Mesodermal cell (in vitro differentiated cells): Measurements from ENCODE around the gene KIF16B.

Experiments
- H3K27ac ChIP-seq: 2 replicates; pipeline ENCODE4 v1.7.0; 2013; ENCODE audit warnings: mild to moderate bottlenecking, low read depth, low read length, moderate library complexity; ENCODE audit not compliant: severe bottlenecking
- H3K36me3 ChIP-seq: 2 replicates; pipeline ENCODE4 v1.7.1; 2013; ENCODE audit warnings: mild to moderate bottlenecking, low read length, moderate library complexity; ENCODE audit not compliant: control insufficient read depth, insufficient read depth
- H3K4me1 ChIP-seq: one replicate; pipeline ENCODE4 v1.7.1; 2013; ENCODE audit warnings: mild to moderate bottlenecking, low read length; ENCODE audit not compliant: insufficient read depth, control insufficient read depth, poor library complexity, severe bottlenecking
- H3K4me3 ChIP-seq: 2 replicates; pipeline ENCODE4 v1.7.0; 2013; ENCODE audit warnings: low read length, control low read depth, mild to moderate bottlenecking; ENCODE audit not compliant: insufficient read depth, poor library complexity, severe bottlenecking; ENCODE audit errors: extremely low read depth
- H3K9me3 ChIP-seq: 2 replicates; pipeline ENCODE4 v1.7.1; 2013; ENCODE audit warnings: mild to moderate bottlenecking, low read length, moderate library complexity; ENCODE audit not compliant: control insufficient read depth
- WGBS, 2 experiments: methylation state at CpG; one replicate each; pipeline ENCODE4 v1.1.5; 2013; ENCODE audit warnings: missing lambda C conversion rate in 2 of 2; ENCODE audit not compliant: insufficient coverage in 2 of 2; 5-methylcytosine and 5-hydroxymethylcytosine counted together

The KIF16B gene

GRCh38 chr20:16539280-16540021 is 33.8 kb downstream of the KIF16B start:
- Histone ChIP-seq H3K4me1 (peaks cover 6% of the 10 kb centered on the region), H3K9me3 (no peaks in the 10 kb centered on the region), H3K4me3 (no peak overlapping the region), H3K27ac (no peak overlapping the region), H3K36me3 (no peaks in the 10 kb centered on the region)
- 87 to 88% methylated on average over 4 of the region's 5 CpGs for WGBS, 2 experiments

DNA sequence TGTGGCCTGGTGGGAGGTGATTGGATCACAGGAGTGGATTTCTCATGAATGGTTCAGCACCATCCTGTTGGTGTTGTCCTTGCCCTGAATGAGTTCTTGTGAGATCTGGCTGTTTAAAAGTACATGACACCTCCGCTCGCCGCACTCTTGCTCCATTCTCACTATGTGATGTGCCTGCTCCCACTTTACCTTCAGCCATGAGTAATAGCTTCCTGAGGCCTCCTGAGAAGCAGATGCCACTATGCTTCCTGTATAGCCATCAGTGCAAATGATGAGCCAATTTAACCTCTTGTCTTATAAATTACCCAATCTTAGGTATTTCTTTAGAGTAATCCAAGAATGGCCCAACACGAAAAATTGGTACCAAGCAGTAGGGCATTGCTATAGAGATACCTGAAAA is 34.5 kb downstream of the KIF16B start:
- Histone ChIP-seq H3K27ac (no peak overlapping the region), H3K4me1 (peaks cover 6% of the 10 kb centered on the region), H3K4me3 (no peak overlapping the region), H3K36me3 (no peaks in the 10 kb centered on the region), H3K9me3 (no peaks in the 10 kb centered on the region)
- 86 to 100% methylated on average over 4 of the region's 4 CpGs for WGBS, 2 experiments

- Histone ChIP-seq H3K4me1 (peaks cover 6% of the 10 kb centered on the region), H3K4me3 (no peak overlapping the region), H3K36me3 (no peaks in the 10 kb centered on the region), H3K9me3 (no peaks in the 10 kb centered on the region), H3K27ac (no peak overlapping the region)
- 100% methylated on average over 1 of the region's 2 CpGs; no CpG with 5 or more reads in 1 of the 2 experiments for WGBS, 2 experiments
Measured at GRCh38 chr20:16537918-16538317, 35.3 kb downstream of the KIF16B start.

DNA sequence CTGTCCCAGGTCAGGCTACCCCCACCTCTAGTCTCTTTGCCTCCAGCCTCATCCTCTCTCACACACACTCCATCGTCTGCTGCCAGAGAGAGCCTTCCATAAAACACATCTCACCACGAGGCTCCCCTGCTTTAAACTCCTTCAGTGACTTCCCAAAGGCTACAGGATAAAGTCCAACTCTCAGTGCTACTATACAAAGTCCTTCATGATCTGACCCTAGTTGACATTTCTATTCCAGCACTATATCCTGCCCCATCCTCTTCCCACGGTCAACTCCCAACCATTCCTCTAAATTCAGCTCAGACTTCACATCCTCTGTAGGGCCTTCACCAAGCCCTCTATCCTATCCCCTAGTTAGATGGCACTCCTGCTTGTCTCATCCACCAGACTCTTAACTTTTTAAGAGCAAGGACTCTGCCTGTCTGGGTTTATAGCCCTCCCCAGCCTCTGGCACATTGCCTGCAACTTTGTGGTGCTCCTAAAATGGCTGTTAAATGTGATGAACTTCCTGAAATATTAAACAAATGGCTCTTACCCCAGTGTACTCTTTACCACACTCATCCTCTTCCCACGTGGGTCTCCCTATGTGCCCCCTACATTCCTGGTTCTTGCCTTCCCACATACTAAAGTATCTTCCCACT is 36.1 kb downstream of the KIF16B start:
- WGBS, 2 experiments, result 88 to 92% methylated on average over 4 of the region's 4 CpGs
- no peaks in the 10 kb centered on the region for H3K9me3 ChIP-seq

DNA sequence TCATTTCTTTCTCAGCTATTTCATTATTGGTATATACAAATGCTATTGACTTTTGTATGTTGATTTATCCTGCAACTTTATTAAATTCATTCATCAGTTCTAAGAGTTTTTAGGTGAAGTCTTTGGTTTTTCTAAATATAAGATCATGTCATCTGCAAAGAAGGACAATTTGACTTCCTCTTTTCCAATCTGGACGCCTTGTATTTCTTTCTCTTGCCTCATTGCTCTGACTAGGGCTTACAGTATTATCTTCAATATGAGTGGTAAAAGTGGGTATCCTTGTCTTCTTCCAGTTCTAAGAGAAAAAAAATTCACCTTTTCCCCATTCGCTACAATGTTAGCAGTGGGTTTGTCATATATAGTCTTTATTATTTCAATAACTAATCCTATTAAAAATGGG is 38.0 kb downstream of the KIF16B start:
- H3K9me3 ChIP-seq, result no peaks in the 10 kb centered on the region
- no peaks in the 10 kb centered on the region for H3K36me3 ChIP-seq
- WGBS, 2 experiments, result no CpG with 5 or more reads among the region's 2 CpGs

More for the DNA sequence above, 36.1 kb downstream of the KIF16B start:
- Histone ChIP-seq H3K4me3 (no peak overlapping the region), H3K36me3 (no peaks in the 10 kb centered on the region), H3K27ac (no peak overlapping the region), H3K4me1 (peaks cover 6% of the 10 kb centered on the region)

DNA sequence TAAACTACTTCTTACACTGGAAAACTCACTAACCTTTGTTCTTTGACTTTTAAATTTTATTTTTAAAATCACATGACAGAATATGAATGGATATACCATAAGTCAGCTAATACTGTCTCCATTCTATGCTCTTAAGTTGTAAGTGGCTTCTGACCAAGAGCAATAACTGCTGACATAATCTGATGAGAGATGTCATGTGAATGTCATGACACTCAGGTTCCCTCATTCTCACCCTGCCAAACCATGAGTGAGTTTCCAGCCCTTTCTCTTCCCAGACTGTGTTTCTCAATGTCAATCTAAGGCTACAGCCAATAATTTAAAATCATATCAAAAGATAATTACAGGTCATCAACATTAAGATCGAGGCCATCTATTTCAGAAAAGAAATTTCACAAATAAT is 39.7 kb downstream of the KIF16B start:
- no peak overlapping the region for H3K4me3 ChIP-seq
- no peak overlapping the region for H3K27ac ChIP-seq
- WGBS, 2 experiments, result no CpG with 5 or more reads among the region's 1 CpG
- no peaks in the 10 kb centered on the region for H3K9me3 ChIP-seq
- H3K36me3 ChIP-seq, result no peaks in the 10 kb centered on the region
- H3K4me1 ChIP-seq, result peaks cover 5% of the 10 kb centered on the region

More for the DNA sequence above, 38.0 kb downstream of the KIF16B start:
- Histone ChIP-seq H3K4me1 (peaks cover 7% of the 10 kb centered on the region), H3K4me3 (no peak overlapping the region), H3K27ac (no peak overlapping the region)

GRCh38 chr20:16531485-16531884 is 41.8 kb downstream of the KIF16B start:
- Histone ChIP-seq H3K36me3 (no peaks in the 10 kb centered on the region), H3K9me3 (no peaks in the 10 kb centered on the region), H3K4me1 (peaks cover 8% of the 10 kb centered on the region), H3K27ac (no peak overlapping the region), H3K4me3 (no peak overlapping the region)
- 93 to 94% methylated on average over 5 to 6 of the region's 8 CpGs for WGBS, 2 experiments

- 79 to 89% methylated on average over 8 to 13 of the region's 15 CpGs for WGBS, 2 experiments
- H3K27ac ChIP-seq, result no peak overlapping the region
- H3K4me1 ChIP-seq, result peaks cover 8% of the 10 kb centered on the region
- H3K36me3 ChIP-seq, result no peaks in the 10 kb centered on the region
- H3K4me3 ChIP-seq, result no peak overlapping the region
- no peaks in the 10 kb centered on the region for H3K9me3 ChIP-seq
Measured at GRCh38 chr20:16530201-16530681, 43.0 kb downstream of the KIF16B start.

- H3K4me1 ChIP-seq, result peaks cover 8% of the 10 kb centered on the region
- no peaks in the 10 kb centered on the region for H3K9me3 ChIP-seq
- no peaks in the 10 kb centered on the region for H3K36me3 ChIP-seq
- WGBS, 2 experiments, result 86 to 92% methylated on average over 3 to 4 of the region's 5 CpGs
- H3K27ac ChIP-seq, result no peak overlapping the region
- H3K4me3 ChIP-seq, result no peak overlapping the region
Measured at GRCh38 chr20:16528078-16528477, 45.2 kb downstream of the KIF16B start.

GRCh38 chr20:16527438-16527837 is 45.8 kb downstream of the KIF16B start:
- peaks cover 8% of the 10 kb centered on the region for H3K4me1 ChIP-seq
- WGBS, 2 experiments, result 90 to 93% methylated on average over 2 to 3 of the region's 3 CpGs
- no peak overlapping the region for H3K27ac ChIP-seq
- H3K9me3 ChIP-seq, result no peaks in the 10 kb centered on the region
- no peaks in the 10 kb centered on the region for H3K36me3 ChIP-seq
- no peak overlapping the region for H3K4me3 ChIP-seq
